Testis (tissue), 3 donors: Measurements from ENCODE around the gene LTB4R. TPM values are rescaled to one million over a fixed set of nuclear protein-coding genes. Genes with fewer than 3 reads are reported as not detected.

Experiments used
- DNase-seq: peaks from one replicate; pipeline ENCODE4 v3.0.0-alpha.2; 2019
- H3K27ac ChIP-seq, 2 donors: fragments of 200-600 bp; sonication (generic); one replicate each; pipeline ENCODE4 v1.5.1; 2019
- H3K27me3 ChIP-seq: fragments of 200-600 bp; sonication (generic); one replicate; pipeline ENCODE4 v1.5.1; 2019
- H3K36me3 ChIP-seq: fragments of 200-600 bp; sonication (generic); one replicate; pipeline ENCODE4 v1.5.1; 2017; ENCODE audit warnings: low read depth; ENCODE audit errors: missing control alignments
- H3K4me1 ChIP-seq: fragments of 200-600 bp; sonication (generic); one replicate; pipeline ENCODE4 v1.5.1; 2019
- H3K4me3 ChIP-seq, 2 donors: fragments of 200-600 bp; sonication (generic); one replicate each; pipeline ENCODE4 v1.5.1; 2017 to 2019
- H3K9me3 ChIP-seq: fragments of 200-600 bp; sonication (generic); one replicate; pipeline ENCODE4 v1.5.1; 2017
- CTCF ChIP-seq, 3 experiments: fragments of 450-650 bp in 2 of 3; fragments of 200-600 bp in 1 of 3; sonication (generic) in 1 of 3; IDR thresholded peaks; one replicate each; pipeline ENCODE4 v1.5.1; 2016 to 2019; ENCODE audit warnings: antibody characterized with exemption in 3 of 3, mild to moderate bottlenecking in 2 of 3, moderate library complexity in 1 of 3
- POLR2A ChIP-seq: fragments of 450-650 bp; IDR thresholded peaks from one replicate; pipeline ENCODE4 v1.6.1; 2017; ENCODE audit warnings: antibody characterized with exemption, mild to moderate bottlenecking, moderate library complexity
- WGBS, 2 donors: methylation state at CpG; one replicate each; pipeline ENCODE4 v1.1.5; 2018; 5-methylcytosine and 5-hydroxymethylcytosine counted together
- intact Hi-C: fragments of 100-400 bp; cut with DNase I; formaldehyde crosslinking; loops from one replicate; pipeline ENCODE4 v1.15.1; 2023; ENCODE audit warnings: low total_unique reads
- polyA plus RNA-seq: library from polyadenylated mRNA; stranded (reverse); fragments of 350-450 nt; fragmentation: Illumina TruSeq; extraction: RNeasy Lipid Tissue Mini Kit (QIAGEN cat#74804); gene quantifications from one replicate; pipeline ENCODE4 v1.2.3, GENCODE V29; 2014; ENCODE audit warnings: low read depth, low replicate concordance; ENCODE audit not compliant: insufficient read depth
- total RNA-seq, 2 donors: library from RNA; depleted of rRNA; stranded (reverse); fragments of >200 nt; gene quantifications; one replicate each; pipeline ENCODE4 v1.2.3, GENCODE V29; 2016

The LTB4R gene
- total and polyA plus RNA-seq, 3 donors from 2014 or later, result 5.5 to 10.9 (median 10.3) TPM

GRCh38 chr14:24299255-24300191, 11.8 kb upstream of the LTB4R start, which contains the start of the genes DHRS1 and NOP9:
Gene DHRS1, minus strand, starts transcription at chr14:24299780. Its CDS starts 674 bp downstream, at chr14:24299106.
Gene NOP9, plus strand, starts transcription at chr14:24299850. Its CDS starts 105 bp downstream, at chr14:24299955.
- H3K36me3 ChIP-seq, result no peaks in the 10 kb centered on the region
- no peaks in the 10 kb centered on the region for H3K9me3 ChIP-seq
- H3K4me1 ChIP-seq, result peaks cover 9% of the 10 kb centered on the region
- peak; percentile 95 for DNase-seq
- peak within 1 kb of the TSS; percentile 65 to 82 for H3K27ac ChIP-seq
- no peaks in the 10 kb centered on the region for H3K27me3 ChIP-seq
- intact Hi-C loops, result loop anchor here (5.0 kb wide), 1 partner anchor 57 kb away; the partner anchor contains the start of gene TINF2
- peak within 1 kb of the TSS; percentile 73 to 89 for H3K4me3 ChIP-seq
- no peak for TF ChIP-seq POLR2A
- TF ChIP-seq CTCF (IDR thresholded peaks at IDR 0.05), result peak in 1 of 3 experiments; percentile 25
- 1% methylated on average over 12 to 74 of the region's 75 CpGs for WGBS, 2 donors

DNA sequence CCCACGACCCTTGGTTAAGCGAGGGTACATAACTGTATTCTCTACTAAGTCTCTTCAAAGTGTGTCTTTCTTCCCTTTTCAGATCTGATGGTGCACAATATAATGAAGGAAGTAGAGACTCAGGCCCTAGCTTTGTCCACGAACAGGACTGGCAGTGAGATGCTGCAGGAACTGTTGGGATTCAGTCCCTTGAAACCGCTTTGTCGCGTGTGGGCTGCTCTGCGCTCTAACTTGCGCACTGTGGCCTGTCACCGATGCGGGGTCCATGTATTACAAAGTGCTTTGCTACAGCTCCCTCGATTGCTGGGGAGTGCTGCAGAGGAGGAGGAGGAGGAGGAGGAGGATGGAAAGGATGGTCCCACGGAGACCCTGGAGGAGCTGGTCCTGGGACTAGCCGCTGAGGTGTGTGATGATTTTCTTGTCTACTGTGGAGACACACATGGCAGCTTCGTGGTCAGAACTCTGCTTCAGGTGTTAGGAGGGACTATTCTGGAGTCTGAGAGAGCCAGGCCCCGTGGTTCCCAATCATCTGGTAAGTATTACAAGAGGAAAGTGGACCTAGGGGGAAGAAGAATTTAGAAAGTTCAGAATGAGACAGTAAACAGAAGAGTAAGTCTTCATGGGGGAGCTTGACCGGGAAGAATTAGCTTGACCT, 10.8 kb upstream of the LTB4R start:
- peaks cover 9% of the 10 kb centered on the region for H3K4me1 ChIP-seq
- H3K27me3 ChIP-seq, result no peaks in the 10 kb centered on the region
- intact Hi-C loops, result loop anchor here (5.0 kb wide), 1 partner anchor 58 kb away; the partner anchor contains the start of gene TINF2
- H3K36me3 ChIP-seq, result no peaks in the 10 kb centered on the region
- no peak for TF ChIP-seq CTCF (IDR thresholded peaks at IDR 0.05)
- TF ChIP-seq POLR2A, result no peak
- no peaks in the 10 kb centered on the region for H3K9me3 ChIP-seq
- H3K27ac ChIP-seq, result no peak overlapping the region
- DNase-seq, result no peak
- WGBS, 2 donors, result 19 to 22% methylated on average over 16 of the region's 16 CpGs
- H3K4me3 ChIP-seq, result peak overlapping the region; percentile 73 to 89

GRCh38 chr14:24304019-24304387, 7.3 kb upstream of the LTB4R start:
- intact Hi-C loops, result loop anchor here (5.0 kb wide), 1 partner anchor 62 kb away; the partner anchor contains the start of gene TINF2
- no peak for DNase-seq
- 92 to 96% methylated on average over 10 to 11 of the region's 11 CpGs for WGBS, 2 donors
- peaks cover 6% of the 10 kb centered on the region for H3K4me1 ChIP-seq
- no peak for TF ChIP-seq CTCF (IDR thresholded peaks at IDR 0.05)
- TF ChIP-seq POLR2A, result no peak
- no peaks in the 10 kb centered on the region for H3K27me3 ChIP-seq
- H3K36me3 ChIP-seq, result no peaks in the 10 kb centered on the region
- no peak overlapping the region for H3K27ac ChIP-seq
- no peaks in the 10 kb centered on the region for H3K9me3 ChIP-seq
- H3K4me3 ChIP-seq, result no peak overlapping the region

GRCh38 chr14:24307156-24307574, 4.1 kb upstream of the LTB4R start:
- no peak for DNase-seq
- WGBS, 2 donors, result 84 to 87% methylated on average over 10 to 11 of the region's 11 CpGs
- H3K27me3 ChIP-seq, result no peaks in the 10 kb centered on the region
- H3K4me1 ChIP-seq, result peaks cover 15% of the 10 kb centered on the region
- H3K9me3 ChIP-seq, result no peaks in the 10 kb centered on the region
- intact Hi-C loops, result no loop called here
- H3K27ac ChIP-seq, result no peak overlapping the region
- H3K36me3 ChIP-seq, result no peaks in the 10 kb centered on the region
- no peak for TF ChIP-seq POLR2A
- no peak for TF ChIP-seq CTCF (IDR thresholded peaks at IDR 0.05)
- no peak overlapping the region for H3K4me3 ChIP-seq
